Spinal cord (tissue), 10 donors: ENCODE measurements around the gene FAM47E. TPM values are rescaled to one million over a fixed set of nuclear protein-coding genes. Genes with fewer than 3 reads are reported as not detected.

Source experiments
- DNase-seq, 6 donors: peaks; one replicate each; pipeline versions ENCODE4 v3.0.0 to v3.0.0-alpha.2; 2013 to 2015; ENCODE audit warnings: low spot score in 6 of 6, low read depth in 4 of 6
- H3K27ac ChIP-seq: one replicate; pipeline ENCODE4 v1.5.1; 2013; ENCODE audit warnings: low read depth, low read length, control low read depth
- H3K27me3 ChIP-seq: one replicate; pipeline ENCODE4 v1.6.1; 2013; ENCODE audit warnings: low read length; ENCODE audit not compliant: control insufficient read depth, insufficient read depth
- H3K36me3 ChIP-seq: one replicate; pipeline ENCODE4 v1.6.1; 2013; ENCODE audit warnings: low read length; ENCODE audit not compliant: control insufficient read depth, insufficient read depth
- H3K4me1 ChIP-seq: one replicate; pipeline ENCODE4 v1.6.1; 2013; ENCODE audit warnings: low read length; ENCODE audit not compliant: control insufficient read depth, insufficient read depth
- H3K4me3 ChIP-seq: one replicate; pipeline ENCODE4 v1.5.1; 2013; ENCODE audit warnings: low read depth, low read length, control low read depth
- H3K9me3 ChIP-seq: one replicate; pipeline ENCODE4 v1.6.1; 2013; ENCODE audit warnings: low read length; ENCODE audit not compliant: control insufficient read depth, insufficient read depth
- WGBS: methylation state at CpG from one replicate; pipeline ENCODE4 v1.1.5; 2013; ENCODE audit warnings: missing lambda C conversion rate; ENCODE audit not compliant: insufficient coverage; 5-methylcytosine and 5-hydroxymethylcytosine counted together
- polyA plus RNA-seq, 2 donors: library from polyadenylated mRNA; unstranded; fragments of 120-200 nt; gene quantifications; one replicate each; pipeline ENCODE4 v1.2.1, GENCODE V29; 2013; ENCODE audit not compliant: insufficient read length in 2 of 2
- total RNA-seq, 2 donors: library from RNA; depleted of rRNA in 1 of 2; stranded (reverse); fragments of 120-200 nt in 1 of 2; fragments of >200 nt in 1 of 2; gene quantifications; one replicate each; pipeline versions ENCODE4 v1.2.3 to v1.2.4, GENCODE V29; 2013 to 2014
- donor health status: healthy.

Gene FAM47E
- total and polyA plus RNA-seq, 4 donors, result 7.9 to 14.8 (median 9.5) TPM

DNA sequence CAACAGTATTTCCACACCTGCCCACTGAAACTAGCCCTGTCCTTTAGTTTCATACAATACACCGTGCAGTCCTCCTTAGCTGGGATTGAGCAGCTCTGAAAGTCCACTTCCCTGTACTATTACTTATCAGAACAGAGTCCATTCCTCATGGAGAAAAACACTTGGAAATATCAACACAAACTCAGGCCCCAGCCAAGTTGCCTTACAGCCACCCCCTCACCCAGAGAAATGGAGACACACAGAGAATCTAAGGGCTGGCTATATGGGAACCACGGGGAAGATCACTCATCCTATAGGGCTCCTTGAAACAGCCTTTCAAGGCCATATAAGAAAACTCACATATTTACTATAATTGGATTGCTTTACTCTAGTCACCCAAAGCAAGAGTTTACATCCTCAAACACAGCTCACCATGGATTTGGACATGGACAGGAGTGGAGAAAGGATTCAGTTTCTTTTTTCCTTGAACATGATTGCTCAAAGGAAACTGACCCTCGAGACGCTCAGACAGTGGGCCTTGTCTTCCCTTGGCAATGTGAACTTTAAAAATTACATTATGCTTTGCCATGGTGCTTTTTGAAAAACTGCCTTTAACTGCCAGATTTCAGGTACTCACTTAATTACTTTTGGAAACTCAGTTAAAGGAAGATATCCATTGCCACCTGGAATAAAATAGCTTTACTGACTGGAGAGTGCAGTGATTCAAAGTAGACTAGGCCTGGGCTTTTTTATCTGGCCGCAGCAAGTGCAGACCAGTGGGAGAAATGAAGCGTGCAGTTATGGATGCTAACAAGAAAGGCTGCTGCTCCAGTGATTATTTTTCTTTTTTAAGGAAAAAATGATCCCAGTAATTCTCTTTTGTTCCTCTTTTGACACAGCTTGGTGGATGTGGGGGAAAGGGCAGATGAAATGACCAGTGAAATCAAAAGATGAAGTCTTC, 39.5 kb upstream of the FAM47E start:
- no peaks in the 10 kb centered on the region for H3K27me3 ChIP-seq
- peak in 2 of 6 donors; percentile 49 to 53 for DNase-seq
- H3K4me3 ChIP-seq, result peak overlapping the region; percentile 86
- no peaks in the 10 kb centered on the region for H3K36me3 ChIP-seq
- 41% methylated on average over 3 of the region's 6 CpGs for WGBS
- peak overlapping the region; percentile 98 for H3K27ac ChIP-seq
- no peaks in the 10 kb centered on the region for H3K9me3 ChIP-seq
- H3K4me1 ChIP-seq, result peaks cover 20% of the 10 kb centered on the region

DNA sequence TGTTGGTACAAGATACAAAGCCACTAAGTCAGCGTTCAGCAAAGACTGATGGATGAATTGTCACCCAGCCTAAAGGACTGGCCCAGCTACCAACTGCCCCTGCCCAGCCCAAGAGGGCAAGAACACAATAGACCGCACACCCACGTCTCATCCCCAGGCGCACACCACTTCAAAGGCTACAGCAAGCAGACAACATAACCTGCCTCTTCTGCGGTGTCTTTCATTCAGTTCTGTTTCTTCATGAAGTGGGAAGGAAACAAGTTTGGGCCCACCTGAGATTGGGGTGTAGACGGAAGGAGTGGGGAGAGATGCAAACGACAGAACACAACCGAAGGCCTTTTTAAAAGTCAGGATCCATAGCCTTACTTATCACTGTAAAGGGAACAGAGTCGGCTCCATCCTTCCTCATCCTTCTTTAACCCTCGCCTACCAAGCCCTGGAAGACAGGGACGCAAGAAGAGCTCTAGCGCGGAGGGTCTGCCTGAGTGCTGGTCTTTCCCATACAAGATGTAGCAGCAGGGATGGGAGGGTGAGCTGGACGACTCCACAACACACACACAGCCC, 38.6 kb upstream of the FAM47E start:
- Histone ChIP-seq H3K4me3 (peak overlapping the region; percentile 86), H3K36me3 (no peaks in the 10 kb centered on the region), H3K4me1 (peaks cover 20% of the 10 kb centered on the region), H3K27me3 (no peaks in the 10 kb centered on the region), H3K9me3 (no peaks in the 10 kb centered on the region), H3K27ac (peak overlapping the region; percentile 98)
- 0% methylated on average over 7 of the region's 14 CpGs for WGBS
- peak in 3 of 6 donors; percentile 33 to 90 (median 65) for DNase-seq

DNA sequence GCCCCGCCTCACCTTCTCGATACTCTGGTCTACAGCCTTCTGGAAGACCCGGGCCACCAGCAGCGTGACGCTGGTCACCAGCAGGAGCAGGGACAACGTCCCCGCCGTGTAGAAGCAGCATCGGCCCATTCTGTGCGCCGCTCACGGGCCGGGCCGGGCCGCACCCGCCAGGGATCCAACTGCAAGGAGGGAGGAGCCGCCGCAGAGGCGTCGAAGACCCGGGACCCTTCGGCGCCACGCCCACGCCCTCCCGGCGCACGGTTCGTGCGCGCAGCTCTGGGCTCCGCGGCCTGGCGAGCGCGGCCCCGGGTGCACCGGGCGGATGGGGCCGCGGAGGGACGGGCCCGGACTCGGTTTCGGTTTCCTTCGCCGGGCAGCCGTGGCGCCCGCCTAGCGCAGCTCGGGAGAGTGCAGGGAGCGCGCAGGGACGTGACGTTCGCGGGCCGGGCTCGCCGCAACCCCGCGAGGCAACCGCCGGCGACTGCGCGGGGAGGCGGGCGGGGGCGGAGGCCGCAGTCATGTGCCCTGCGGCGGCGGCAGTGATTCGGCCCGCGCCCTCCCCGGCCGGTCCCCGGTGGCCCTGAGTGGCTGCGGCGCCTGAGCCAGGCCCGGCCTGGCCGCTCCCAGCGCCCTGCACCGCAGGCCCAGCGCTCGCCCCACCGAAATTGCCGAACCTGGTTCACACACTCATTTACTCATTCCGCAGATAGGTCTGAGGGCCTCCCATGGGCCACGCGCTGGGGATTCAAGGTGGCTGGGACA, 37.9 kb upstream of the FAM47E start, which contains the start of gene SCARB2:
TSS of gene SCARB2 (minus strand) at position 410 of the 762 bp plus-strand sequence. CDS start at position 129, 281 bp downstream.
- Histone ChIP-seq H3K27ac (peak within 1 kb of the TSS; percentile 98), H3K36me3 (no peaks in the 10 kb centered on the region), H3K4me1 (peaks cover 17% of the 10 kb centered on the region), H3K9me3 (no peaks in the 10 kb centered on the region), H3K27me3 (no peaks in the 10 kb centered on the region), H3K4me3 (peak within 1 kb of the TSS; percentile 86)
- under 1% methylated on average over 94 of the region's 94 CpGs for WGBS
- DNase-seq, result peak; percentile 57 to 95 (median 72)

DNA sequence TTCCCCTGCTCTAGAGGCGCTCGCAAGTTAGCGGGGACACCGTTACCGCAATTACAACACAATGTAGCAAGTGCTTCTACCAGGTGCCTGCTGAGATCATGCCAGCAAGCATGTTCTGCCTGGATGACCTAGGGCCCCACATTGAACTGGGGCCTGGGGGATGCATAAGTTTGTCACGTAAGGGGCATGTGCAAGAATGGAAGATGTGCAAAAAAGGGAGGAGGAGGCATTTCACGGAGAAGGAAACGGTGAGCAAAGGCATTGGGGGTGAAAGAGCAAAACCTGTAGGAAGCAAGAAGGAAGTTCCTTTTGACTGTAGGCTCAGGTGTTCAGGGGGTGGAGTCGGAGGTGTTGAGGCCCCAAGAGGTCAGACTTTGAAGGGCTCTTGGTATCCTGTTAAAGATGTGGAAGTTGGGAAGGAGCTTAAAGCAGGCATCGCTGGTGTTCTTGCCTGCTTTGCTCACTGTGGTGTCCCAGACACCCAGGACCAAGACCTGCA, 37.3 kb upstream of the FAM47E start:
- Histone ChIP-seq H3K4me3 (peak overlapping the region; percentile 86), H3K27me3 (no peaks in the 10 kb centered on the region), H3K4me1 (peaks cover 17% of the 10 kb centered on the region), H3K36me3 (no peaks in the 10 kb centered on the region), H3K9me3 (no peaks in the 10 kb centered on the region), H3K27ac (peak overlapping the region; percentile 98)
- no peak for DNase-seq
- 13% methylated on average over 9 of the region's 10 CpGs for WGBS

DNA sequence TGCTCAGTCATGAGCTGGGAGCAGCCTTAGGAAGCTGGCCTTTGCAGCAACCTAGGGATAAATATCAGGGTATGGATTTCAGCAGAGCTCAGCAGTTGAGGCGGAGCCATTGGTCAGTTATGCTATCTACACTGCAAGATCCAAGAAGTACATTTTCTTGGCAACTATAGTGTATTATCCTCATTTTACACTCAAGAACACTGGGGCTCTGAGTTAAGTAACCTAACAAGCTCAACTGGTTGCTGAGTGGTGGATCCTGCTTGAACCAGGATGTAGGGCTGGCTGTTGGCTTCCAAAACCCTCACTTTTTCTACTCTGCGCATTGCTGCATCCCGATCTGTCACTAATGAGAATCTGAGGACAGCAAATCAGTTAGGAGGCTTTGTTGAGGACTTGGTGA, 36.4 kb upstream of the FAM47E start:
- H3K9me3 ChIP-seq, result no peaks in the 10 kb centered on the region
- peaks cover 14% of the 10 kb centered on the region for H3K4me1 ChIP-seq
- H3K36me3 ChIP-seq, result no peaks in the 10 kb centered on the region
- DNase-seq, result no peak
- no peak overlapping the region for H3K4me3 ChIP-seq
- no peak overlapping the region for H3K27ac ChIP-seq
- WGBS, result no CpG with 5 or more reads among the region's 3 CpGs
- H3K27me3 ChIP-seq, result no peaks in the 10 kb centered on the region

GRCh38 chr4:76216524-76216923, 35.0 kb upstream of the FAM47E start:
- Histone ChIP-seq H3K4me3 (no peak overlapping the region), H3K27ac (no peak overlapping the region), H3K36me3 (no peaks in the 10 kb centered on the region), H3K27me3 (no peaks in the 10 kb centered on the region), H3K9me3 (no peaks in the 10 kb centered on the region), H3K4me1 (peaks cover 14% of the 10 kb centered on the region)
- DNase-seq, result no peak
- WGBS, result 86% methylated on average over 1 of the region's 2 CpGs

GRCh38 chr4:76216975-76217814, 34.3 kb upstream of the FAM47E start:
- Histone ChIP-seq H3K36me3 (no peaks in the 10 kb centered on the region), H3K27me3 (no peaks in the 10 kb centered on the region), H3K4me3 (no peak overlapping the region), H3K27ac (no peak overlapping the region), H3K9me3 (no peaks in the 10 kb centered on the region), H3K4me1 (peaks cover 14% of the 10 kb centered on the region)
- no peak for DNase-seq
- WGBS, result 91% methylated on average over 1 of the region's 6 CpGs

DNA sequence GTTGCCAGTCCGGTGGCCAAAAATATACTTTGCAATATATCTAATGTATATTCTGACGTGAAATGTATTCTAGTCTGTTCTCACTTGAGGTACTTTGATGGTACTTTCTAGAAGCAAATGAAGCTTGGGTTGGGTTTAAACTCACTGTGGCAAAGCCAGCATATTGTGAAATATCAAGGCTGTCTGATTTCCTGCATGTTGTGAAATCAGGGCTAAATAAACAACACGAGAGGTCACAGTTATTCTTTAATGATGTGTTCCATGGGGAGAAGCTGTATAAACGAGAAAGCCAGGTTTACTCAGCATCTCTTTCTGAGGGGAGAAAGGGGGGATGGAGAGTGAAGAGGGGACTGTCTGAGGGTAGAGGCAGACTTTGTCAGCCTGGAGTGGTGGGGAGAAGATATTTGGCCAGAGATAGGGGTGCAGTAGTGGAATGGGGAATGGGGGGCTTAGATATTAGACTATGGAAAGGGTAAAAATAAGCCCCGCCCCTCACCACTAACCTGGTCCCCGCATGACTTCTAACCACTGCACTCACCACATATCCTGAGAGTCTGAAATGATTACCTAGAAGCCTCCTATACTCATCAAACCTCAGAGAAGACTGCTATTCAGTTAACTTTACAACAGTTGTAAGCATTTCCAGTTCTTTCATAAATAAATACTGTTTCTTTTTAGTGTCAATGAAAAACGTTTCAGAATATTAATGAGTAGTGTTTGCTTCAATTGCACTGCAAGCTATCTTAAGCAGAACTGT, 32.0 kb upstream of the FAM47E start:
- Histone ChIP-seq H3K9me3 (no peaks in the 10 kb centered on the region), H3K4me1 (peaks cover 7% of the 10 kb centered on the region), H3K36me3 (no peaks in the 10 kb centered on the region), H3K27ac (no peak overlapping the region), H3K4me3 (no peak overlapping the region), H3K27me3 (no peaks in the 10 kb centered on the region)
- WGBS, result 57% methylated on average over 3 of the region's 7 CpGs
- DNase-seq, result no peak
